Measurements from ENCODE around the gene B9D2. TPM values are rescaled to one million over a fixed set of nuclear protein-coding genes. Genes with fewer than 3 reads are reported as not detected.
A peak's percentile ranks its signal among the peaks of the same experiment; 100 is the strongest.

Gene B9D2
- total and polyA plus RNA-seq, 2 experiments from 2014 or later, result 6.0 to 9.6 TPM

GRCh38 chr19:41363371-41363752 is 587 bp downstream of the B9D2 start:
- H3K4me3 ChIP-seq, result no peak overlapping the region
- 61% methylated on average over 6 of the region's 6 CpGs for whole genome bisulfite sequencing (ENCODE audit: low lambda C conversion rate, missing lambda C conversion rate)

GRCh38 chr19:41362143-41362847 is 1.7 kb downstream of the B9D2 start:
- Histone ChIP-seq H3K27me3 (no peaks in the 10 kb centered on the region), H3K9me2 (replicated peaks; ENCODE audit: insufficient read depth) (no peaks in the 10 kb centered on the region), H3K4me3 (no peak overlapping the region), H3K36me3 (replicated peaks; ENCODE audit: insufficient read depth, low read depth) (no peaks in the 10 kb centered on the region), H3K9me3 (ENCODE audit: low read depth) (no peaks in the 10 kb centered on the region), H3K27ac (peak overlapping the region; percentile 94), H3K4me2 (no peak overlapping the region), H3K79me2 (peaks cover 26% of the 10 kb centered on the region), H4K20me1 (ENCODE audit: insufficient read depth, poor library complexity, severe bottlenecking) (no peaks in the 10 kb centered on the region), H3K4me1 (ENCODE audit: insufficient read depth) (peaks cover 9% of the 10 kb centered on the region), H2AFZ (no peak overlapping the region)
- DNase-seq (ENCODE audit: low spot score), result peak; percentile 28
- 83% methylated on average over 8 of the region's 10 CpGs for WGBS (ENCODE audit: low lambda C conversion rate, missing lambda C conversion rate)
- TF ChIP-seq EZH2phosphoT487 (IDR thresholded peaks at IDR 0.05; ENCODE audit: low read depth, severe bottlenecking, unreplicated experiment), result no peak

More at GRCh38 chr19:41363371-41363752, 587 bp downstream of the B9D2 start:
- no peaks in the 10 kb centered on the region for H3K36me3 ChIP-seq (replicated peaks; ENCODE audit: insufficient read depth, low read depth)
- H3K9me2 ChIP-seq (replicated peaks; ENCODE audit: insufficient read depth), result no peaks in the 10 kb centered on the region
- H3K4me2 ChIP-seq, result peak overlapping the region; percentile 77
- TF ChIP-seq, protein P1, sequence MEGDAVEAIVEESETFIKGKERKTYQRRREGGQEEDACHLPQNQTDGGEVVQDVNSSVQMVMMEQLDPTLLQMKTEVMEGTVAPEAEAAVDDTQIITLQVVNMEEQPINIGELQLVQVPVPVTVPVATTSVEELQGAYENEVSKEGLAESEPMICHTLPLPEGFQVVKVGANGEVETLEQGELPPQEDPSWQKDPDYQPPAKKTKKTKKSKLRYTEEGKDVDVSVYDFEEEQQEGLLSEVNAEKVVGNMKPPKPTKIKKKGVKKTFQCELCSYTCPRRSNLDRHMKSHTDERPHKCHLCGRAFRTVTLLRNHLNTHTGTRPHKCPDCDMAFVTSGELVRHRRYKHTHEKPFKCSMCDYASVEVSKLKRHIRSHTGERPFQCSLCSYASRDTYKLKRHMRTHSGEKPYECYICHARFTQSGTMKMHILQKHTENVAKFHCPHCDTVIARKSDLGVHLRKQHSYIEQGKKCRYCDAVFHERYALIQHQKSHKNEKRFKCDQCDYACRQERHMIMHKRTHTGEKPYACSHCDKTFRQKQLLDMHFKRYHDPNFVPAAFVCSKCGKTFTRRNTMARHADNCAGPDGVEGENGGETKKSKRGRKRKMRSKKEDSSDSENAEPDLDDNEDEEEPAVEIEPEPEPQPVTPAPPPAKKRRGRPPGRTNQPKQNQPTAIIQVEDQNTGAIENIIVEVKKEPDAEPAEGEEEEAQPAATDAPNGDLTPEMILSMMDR (IDR thresholded peaks at IDR 0.05; ENCODE audit: poor library complexity), result no peak
- no peak for TF ChIP-seq EZH2phosphoT487 (IDR thresholded peaks at IDR 0.05; ENCODE audit: low read depth, severe bottlenecking, unreplicated experiment)
- H3K79me2 ChIP-seq, result peaks cover 26% of the 10 kb centered on the region
- H3K27me3 ChIP-seq, result no peaks in the 10 kb centered on the region
- no peak for DNase-seq (ENCODE audit: low spot score)
- peaks cover 17% of the 10 kb centered on the region for H3K4me1 ChIP-seq (ENCODE audit: insufficient read depth)
- no peaks in the 10 kb centered on the region for H4K20me1 ChIP-seq (ENCODE audit: insufficient read depth, poor library complexity, severe bottlenecking)
- peak overlapping the region; percentile 75 for H2AFZ ChIP-seq
- peak overlapping the region; percentile 94 for H3K27ac ChIP-seq
- no peaks in the 10 kb centered on the region for H3K9me3 ChIP-seq (ENCODE audit: low read depth)

GRCh38 chr19:41359741-41360140 is 4.2 kb downstream of the B9D2 start:
- WGBS (ENCODE audit: low lambda C conversion rate, missing lambda C conversion rate), result no CpG with 5 or more reads among the region's 1 CpG
- Histone ChIP-seq H3K79me2 (peaks cover 4% of the 10 kb centered on the region), H3K36me3 (replicated peaks; ENCODE audit: insufficient read depth, low read depth) (no peaks in the 10 kb centered on the region), H3K27ac (no peak overlapping the region), H3K9me2 (replicated peaks; ENCODE audit: insufficient read depth) (no peaks in the 10 kb centered on the region), H3K4me3 (no peak overlapping the region), H2AFZ (no peak overlapping the region), H3K4me1 (ENCODE audit: insufficient read depth) (peaks cover 4% of the 10 kb centered on the region), H3K9me3 (ENCODE audit: low read depth) (no peaks in the 10 kb centered on the region), H3K27me3 (no peaks in the 10 kb centered on the region), H3K4me2 (no peak overlapping the region), H4K20me1 (ENCODE audit: insufficient read depth, poor library complexity, severe bottlenecking) (no peaks in the 10 kb centered on the region)
- no peak for TF ChIP-seq EZH2 (IDR thresholded peaks at IDR 0.05; ENCODE audit: borderline replicate concordance)
- TF ChIP-seq, protein P1 (IDR thresholded peaks at IDR 0.05; ENCODE audit: poor library complexity), result no peak
- no peak for TF ChIP-seq EZH2phosphoT487 (IDR thresholded peaks at IDR 0.05; ENCODE audit: low read depth, severe bottlenecking, unreplicated experiment)
- no peak for DNase-seq (ENCODE audit: low spot score)

DNA sequence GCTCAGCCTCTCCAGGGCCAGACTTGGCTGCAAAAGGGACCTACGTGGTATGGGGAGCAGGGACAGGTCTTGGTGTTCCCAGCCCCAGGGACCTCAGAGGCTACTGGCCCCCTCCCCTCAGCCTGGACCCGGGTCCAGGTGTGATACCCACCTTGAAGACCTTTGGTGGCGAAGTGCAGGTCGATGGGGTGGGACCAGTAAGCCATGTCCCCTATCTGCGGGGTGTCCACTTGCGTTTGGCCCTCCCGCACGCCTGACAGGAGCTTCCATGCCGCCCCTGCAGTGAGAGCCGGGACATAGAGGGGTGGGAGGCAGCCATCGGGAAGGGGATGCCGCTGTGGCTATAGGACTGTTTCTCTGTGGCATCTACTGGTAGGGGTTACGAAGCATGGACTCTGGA is 6.2 kb downstream of the B9D2 start:
- no peak for DNase-seq (ENCODE audit: low spot score)
- Histone ChIP-seq H3K9me2 (replicated peaks; ENCODE audit: insufficient read depth) (no peaks in the 10 kb centered on the region), H3K4me3 (no peak overlapping the region), H2AFZ (no peak overlapping the region), H3K4me1 (ENCODE audit: insufficient read depth) (no peaks in the 10 kb centered on the region), H3K27ac (no peak overlapping the region), H3K79me2 (peaks cover 7% of the 10 kb centered on the region), H3K36me3 (replicated peaks; ENCODE audit: insufficient read depth, low read depth) (no peaks in the 10 kb centered on the region), H3K27me3 (no peaks in the 10 kb centered on the region), H4K20me1 (ENCODE audit: insufficient read depth, poor library complexity, severe bottlenecking) (no peaks in the 10 kb centered on the region), H3K4me2 (no peak overlapping the region), H3K9me3 (ENCODE audit: low read depth) (no peaks in the 10 kb centered on the region)
- WGBS (ENCODE audit: low lambda C conversion rate, missing lambda C conversion rate), result 94% methylated on average over 13 of the region's 13 CpGs
- TF ChIP-seq EZH2 (IDR thresholded peaks at IDR 0.05; ENCODE audit: borderline replicate concordance), result no peak
- no peak for TF ChIP-seq EZH2phosphoT487 (IDR thresholded peaks at IDR 0.05; ENCODE audit: low read depth, severe bottlenecking, unreplicated experiment)
- TF ChIP-seq, protein P1 (IDR thresholded peaks at IDR 0.05; ENCODE audit: poor library complexity), result no peak

Measured in hepatocyte (in vitro differentiated cells).